Measurements from ENCODE around the gene ASXL1. TPM values are rescaled to one million over a fixed set of nuclear protein-coding genes. Genes with fewer than 3 reads are reported as not detected.

ASXL1 gene
- total RNA-seq, 2 donors from 2014 or later: 74.5 to 135 TPM

- ATAC-seq (ENCODE audit: insufficient number of reproducible peaks, low FRiP score, low read depth) (no peak), DNase-seq (ENCODE audit: low spot score) (no peak)
- Histone ChIP-seq H3K36me3 (no peaks in the 10 kb centered on the region), H3K4me3 (no peak overlapping the region), H3K9me3 (no peaks in the 10 kb centered on the region), H3K27ac (no peak overlapping the region), H3K4me1 (ENCODE audit: control insufficient read depth in 1 of 2, low read depth in 2 of 2) (peaks cover 0 to 7% of the 10 kb centered on the region in 2 donors), H3K27me3 (replicated peaks; ENCODE audit: insufficient read depth) (no peaks in the 10 kb centered on the region)
- TF ChIP-seq, protein P1, sequence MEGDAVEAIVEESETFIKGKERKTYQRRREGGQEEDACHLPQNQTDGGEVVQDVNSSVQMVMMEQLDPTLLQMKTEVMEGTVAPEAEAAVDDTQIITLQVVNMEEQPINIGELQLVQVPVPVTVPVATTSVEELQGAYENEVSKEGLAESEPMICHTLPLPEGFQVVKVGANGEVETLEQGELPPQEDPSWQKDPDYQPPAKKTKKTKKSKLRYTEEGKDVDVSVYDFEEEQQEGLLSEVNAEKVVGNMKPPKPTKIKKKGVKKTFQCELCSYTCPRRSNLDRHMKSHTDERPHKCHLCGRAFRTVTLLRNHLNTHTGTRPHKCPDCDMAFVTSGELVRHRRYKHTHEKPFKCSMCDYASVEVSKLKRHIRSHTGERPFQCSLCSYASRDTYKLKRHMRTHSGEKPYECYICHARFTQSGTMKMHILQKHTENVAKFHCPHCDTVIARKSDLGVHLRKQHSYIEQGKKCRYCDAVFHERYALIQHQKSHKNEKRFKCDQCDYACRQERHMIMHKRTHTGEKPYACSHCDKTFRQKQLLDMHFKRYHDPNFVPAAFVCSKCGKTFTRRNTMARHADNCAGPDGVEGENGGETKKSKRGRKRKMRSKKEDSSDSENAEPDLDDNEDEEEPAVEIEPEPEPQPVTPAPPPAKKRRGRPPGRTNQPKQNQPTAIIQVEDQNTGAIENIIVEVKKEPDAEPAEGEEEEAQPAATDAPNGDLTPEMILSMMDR (IDR thresholded peaks at IDR 0.05): no peak
Measured at GRCh38 chr20:32447136-32448027, 89.3 kb downstream of the ASXL1 start.

GRCh38 chr20:32448306-32449056 lies 90.3 kb downstream of the ASXL1 start:
- Histone ChIP-seq H3K4me1 (ENCODE audit: control insufficient read depth in 1 of 2, low read depth in 2 of 2) (peaks cover 0 to 7% of the 10 kb centered on the region in 2 donors), H3K27ac (no peak overlapping the region), H3K36me3 (peaks cover 3% of the 10 kb centered on the region), H3K9me3 (no peaks in the 10 kb centered on the region), H3K4me3 (no peak overlapping the region), H3K27me3 (replicated peaks; ENCODE audit: insufficient read depth) (no peaks in the 10 kb centered on the region)
- ATAC-seq (ENCODE audit: insufficient number of reproducible peaks, low FRiP score, low read depth) (no peak), DNase-seq (ENCODE audit: low spot score) (no peak)
- TF ChIP-seq, protein P1 (IDR thresholded peaks at IDR 0.05): no peak

GRCh38 chr20:32449057-32449889 lies 91.1 kb downstream of the ASXL1 start:
- ATAC-seq (ENCODE audit: insufficient number of reproducible peaks, low FRiP score, low read depth): no peak
- Histone ChIP-seq H3K36me3 (peaks cover 3% of the 10 kb centered on the region), H3K27ac (no peak overlapping the region), H3K4me1 (ENCODE audit: control insufficient read depth in 1 of 2, low read depth in 2 of 2) (peaks cover 0 to 7% of the 10 kb centered on the region in 2 donors), H3K4me3 (no peak overlapping the region), H3K27me3 (replicated peaks; ENCODE audit: insufficient read depth) (no peaks in the 10 kb centered on the region), H3K9me3 (no peaks in the 10 kb centered on the region)
- DNase-seq (ENCODE audit: low spot score): no peak
- TF ChIP-seq, protein P1 (IDR thresholded peaks at IDR 0.05): no peak

DNA sequence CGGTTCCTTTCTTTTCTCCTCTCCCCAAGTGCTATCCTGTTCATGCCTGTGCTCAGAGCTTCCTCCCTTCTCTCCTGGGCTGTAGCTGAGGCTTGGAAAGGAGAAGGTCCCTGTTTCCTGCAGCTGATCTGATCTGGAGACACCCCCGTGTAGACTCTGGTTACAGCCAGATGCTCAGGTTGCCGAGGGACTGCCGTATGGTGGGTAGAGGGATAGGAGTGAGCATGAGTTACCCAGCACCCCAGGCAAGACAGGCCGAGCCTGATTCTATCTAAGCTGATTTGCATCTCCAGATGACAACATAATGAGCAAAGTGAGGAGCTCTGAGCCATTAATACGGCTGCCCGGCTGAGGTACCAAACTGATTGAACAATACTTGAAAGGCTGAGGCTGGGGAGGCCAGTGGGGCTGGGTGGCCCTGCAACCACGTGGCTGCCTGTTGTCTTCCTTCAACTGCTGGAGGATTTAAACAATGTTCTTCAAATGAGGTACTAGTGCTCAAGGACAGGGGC lies 91.8 kb downstream of the ASXL1 start:
- H3K4me1 ChIP-seq (ENCODE audit: control insufficient read depth in 1 of 2, low read depth in 2 of 2): peaks cover 0 to 7% of the 10 kb centered on the region in 2 donors
- no peaks in the 10 kb centered on the region for H3K9me3 ChIP-seq
- H3K4me3 ChIP-seq: no peak overlapping the region
- DNase-seq (ENCODE audit: low spot score): no peak
- peaks cover 3% of the 10 kb centered on the region for H3K36me3 ChIP-seq
- ATAC-seq (ENCODE audit: insufficient number of reproducible peaks, low FRiP score, low read depth): no peak
- H3K27ac ChIP-seq: no peak overlapping the region
- TF ChIP-seq, protein P1 (IDR thresholded peaks at IDR 0.05): no peak
- no peaks in the 10 kb centered on the region for H3K27me3 ChIP-seq (replicated peaks; ENCODE audit: insufficient read depth)
